GM21576 (cell line): Measurements from ENCODE around the gene SEMA3D.
A peak's percentile ranks its signal among the peaks of the same experiment; 100 is the strongest.

Source experiments
- ATAC-seq: cut with Tn5 transposase; IDR thresholded peaks from one replicate; pipeline ENCODE4 v1.9.1; 2021; ENCODE audit warnings: mild to moderate bottlenecking, moderate library complexity; ENCODE audit not compliant: unreplicated experiment

The SEMA3D gene

DNA sequence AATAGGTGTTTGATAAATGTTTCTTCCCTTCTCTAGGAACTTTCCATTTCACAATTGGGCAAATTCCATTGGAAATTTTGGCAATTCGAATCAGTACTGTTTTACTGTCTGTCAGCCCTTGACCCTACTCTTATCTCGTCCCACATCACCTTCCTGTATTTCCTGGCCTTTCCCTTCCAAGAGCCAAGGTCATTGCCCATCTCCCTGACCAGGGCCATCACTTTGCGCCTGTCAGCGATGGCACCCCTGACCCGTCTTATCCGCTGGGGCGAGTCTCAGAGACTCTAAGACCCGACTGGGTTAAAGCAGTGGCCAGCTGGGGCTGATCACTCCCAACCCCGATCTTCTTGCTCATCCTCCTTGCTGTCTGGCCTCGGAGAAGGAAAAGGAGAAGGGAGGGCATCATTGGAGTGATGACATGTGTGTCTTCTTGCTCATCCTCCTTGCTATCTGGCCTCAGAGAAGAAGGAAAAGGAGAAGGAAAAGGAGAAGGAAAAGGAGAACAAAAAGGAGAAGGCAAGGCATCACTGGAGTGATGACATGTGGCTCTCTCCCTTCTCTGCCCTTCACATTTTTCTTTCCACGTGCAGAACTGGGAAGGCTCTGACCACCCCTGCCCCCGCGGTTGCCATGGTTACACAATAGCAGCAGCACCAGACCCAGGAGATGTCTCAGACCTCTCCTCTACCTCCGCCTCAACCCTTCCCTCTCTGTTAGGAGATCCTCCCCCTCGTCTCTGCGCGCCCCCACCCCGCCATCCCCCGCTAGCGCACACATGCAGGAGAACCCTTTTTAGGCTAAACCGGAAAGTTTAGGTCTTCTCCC lies 2.0 kb downstream of the SEMA3D start:
- no peak for ATAC-seq

GRCh38 chr7:85183296-85183695 lies 3.6 kb downstream of the SEMA3D start:
- ATAC-seq: no peak

- ATAC-seq: no peak
Measured at GRCh38 chr7:85178531-85179298, 8.1 kb downstream of the SEMA3D start.

GRCh38 chr7:85177316-85177715 lies 9.5 kb downstream of the SEMA3D start:
- no peak for ATAC-seq

DNA sequence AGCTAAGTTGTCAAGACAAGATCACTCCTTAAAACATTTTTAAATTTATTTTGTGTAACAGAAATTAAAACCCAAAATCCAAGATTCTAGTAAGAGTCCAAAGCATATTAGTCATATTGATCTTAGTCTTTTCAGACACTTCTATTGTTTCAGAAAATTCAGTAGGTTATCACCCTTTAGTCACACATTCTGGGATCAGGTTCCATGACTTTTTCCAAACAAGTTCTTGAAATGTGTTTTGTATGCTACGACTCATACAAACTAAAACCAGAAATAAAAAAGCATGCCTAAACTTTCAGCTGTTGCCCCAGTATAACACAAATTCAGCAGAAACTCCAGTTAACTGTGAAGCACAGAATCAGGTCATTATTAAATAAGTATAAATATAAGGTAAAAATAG lies 10.7 kb downstream of the SEMA3D start:
- ATAC-seq: no peak

- ATAC-seq: no peak
Measured at GRCh38 chr7:85175217-85175616, 11.6 kb downstream of the SEMA3D start.

DNA sequence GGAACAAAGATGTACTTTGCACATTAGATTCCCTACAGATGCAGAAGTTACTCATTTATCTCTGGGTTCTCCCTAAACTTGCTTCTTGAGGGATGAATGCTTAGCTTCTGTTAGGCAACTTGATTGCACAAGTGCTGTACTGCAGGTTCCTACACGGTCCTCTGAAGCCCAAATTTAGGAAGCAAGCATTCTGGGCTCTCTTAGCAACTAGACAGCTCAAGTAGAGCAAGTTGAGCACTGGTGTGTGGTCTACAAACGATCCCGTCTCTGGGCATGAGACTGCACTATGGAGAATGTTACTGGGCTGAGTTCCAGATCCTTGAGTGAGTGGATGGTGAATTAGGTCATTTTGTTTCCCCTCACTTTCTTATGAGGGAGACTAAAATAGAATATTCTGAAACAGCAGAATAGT lies 14.3 kb downstream of the SEMA3D start:
- ATAC-seq: no peak

GRCh38 chr7:85167636-85168035 lies 19.2 kb downstream of the SEMA3D start:
- ATAC-seq: no peak

- ATAC-seq: no peak
Measured at GRCh38 chr7:85165263-85165662, 21.6 kb downstream of the SEMA3D start.

- no peak for ATAC-seq
Measured at GRCh38 chr7:85164376-85164775, 22.5 kb downstream of the SEMA3D start.

GRCh38 chr7:85162721-85163120 lies 24.1 kb downstream of the SEMA3D start:
- ATAC-seq: no peak

- ATAC-seq: peak; percentile 76
Measured at GRCh38 chr7:85160223-85160622, 26.6 kb downstream of the SEMA3D start.

DNA sequence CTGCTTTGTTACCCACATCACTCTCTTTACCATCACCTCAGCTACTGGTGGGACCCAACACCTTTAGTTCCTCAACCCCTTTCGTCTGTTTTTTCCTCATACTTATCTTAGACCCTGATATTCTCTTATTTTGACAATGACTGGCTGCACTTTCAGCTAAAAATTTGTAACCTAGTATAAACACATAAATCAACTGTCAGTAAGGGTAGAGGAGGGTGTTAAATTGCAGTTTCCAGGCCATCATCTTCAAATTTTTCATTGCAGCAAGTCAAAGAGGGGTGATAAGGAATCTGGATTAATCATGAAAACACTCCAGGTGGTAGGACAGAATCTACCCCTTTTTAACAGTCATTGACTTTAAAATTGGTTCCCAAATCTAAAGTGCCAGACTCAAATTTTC lies 27.9 kb downstream of the SEMA3D start:
- no peak for ATAC-seq

DNA sequence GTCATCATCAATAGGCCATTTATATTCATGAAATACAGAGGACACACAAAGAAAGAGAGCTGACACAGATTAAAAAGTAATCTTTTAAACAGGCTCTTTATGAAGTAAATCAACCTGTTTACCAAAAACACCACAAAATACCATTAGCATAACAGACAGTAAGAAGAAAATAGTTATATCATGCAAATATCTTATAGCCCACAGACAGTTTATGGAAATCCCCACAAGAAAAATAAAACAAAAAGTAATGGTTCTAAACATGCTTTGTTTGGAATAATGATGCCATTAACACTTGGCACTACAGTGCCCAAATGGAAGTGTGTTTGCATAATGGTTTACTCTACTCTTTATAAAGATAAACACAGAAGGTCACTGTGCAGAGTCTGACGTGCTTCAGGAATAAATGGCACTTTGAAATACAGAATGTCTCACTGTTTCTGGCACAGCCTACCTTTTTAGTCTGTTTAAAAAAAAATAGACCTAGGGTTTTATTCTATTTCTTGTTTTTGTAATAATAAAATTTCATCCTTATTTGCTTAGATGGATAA lies 30.1 kb downstream of the SEMA3D start:
- ATAC-seq: no peak

GRCh38 chr7:85154282-85154937 lies 32.4 kb downstream of the SEMA3D start:
- ATAC-seq: no peak

DNA sequence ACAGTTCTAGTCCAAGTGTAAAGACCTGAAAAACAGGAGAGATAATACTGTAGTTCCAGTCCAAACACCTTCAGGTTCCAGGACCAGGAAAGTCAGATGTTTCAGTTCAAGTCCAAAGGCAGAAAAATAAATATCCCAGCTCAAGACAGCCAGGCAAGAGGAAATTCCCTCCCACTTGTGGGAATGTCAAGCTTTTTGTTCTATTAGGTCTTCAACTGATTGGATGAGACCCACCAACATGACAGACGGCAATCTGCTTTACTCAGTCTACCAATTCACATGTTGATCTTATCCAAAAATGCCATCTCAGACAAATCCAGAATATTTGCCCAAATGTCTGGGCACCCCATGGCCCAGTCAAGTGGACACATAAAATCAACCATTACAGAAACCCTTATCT lies 33.1 kb downstream of the SEMA3D start:
- ATAC-seq: no peak

DNA sequence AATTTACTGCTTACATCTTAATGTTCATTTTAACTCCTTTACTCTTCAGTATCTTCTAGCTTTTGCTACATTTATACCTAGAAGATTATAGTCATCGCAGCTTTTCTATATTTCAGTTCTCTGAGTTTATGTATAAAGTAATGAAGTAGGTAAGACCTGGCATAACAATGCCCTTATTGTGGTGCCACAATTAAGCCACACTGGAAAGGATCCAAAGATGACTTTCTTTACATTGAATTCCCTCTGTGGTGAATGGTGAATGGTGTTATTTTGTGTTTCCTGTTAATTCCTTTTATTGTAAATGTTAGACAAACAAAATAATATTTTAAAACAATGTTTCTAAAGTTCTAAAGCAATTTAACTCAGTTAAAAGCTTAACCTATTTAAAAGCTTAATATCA lies 36.2 kb downstream of the SEMA3D start:
- no peak for ATAC-seq

DNA sequence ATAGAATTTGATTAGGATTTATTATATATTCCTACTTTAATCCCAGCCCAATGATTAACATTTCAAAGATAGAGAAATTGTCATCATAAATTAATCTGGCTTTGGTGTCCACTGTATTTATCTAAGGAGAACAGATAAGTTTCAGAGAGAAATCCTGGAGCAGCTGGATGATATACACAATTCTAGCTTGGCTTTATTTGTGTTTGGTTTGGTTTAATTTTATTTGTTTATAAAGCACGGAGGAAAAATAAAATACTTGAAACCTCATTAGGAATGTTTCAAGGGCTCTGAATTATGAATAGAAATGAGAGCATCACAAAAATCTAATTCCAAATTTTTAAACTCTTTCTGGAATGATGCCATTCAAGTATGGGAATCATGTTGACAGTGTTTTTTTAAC lies 42.1 kb downstream of the SEMA3D start:
- no peak for ATAC-seq

- ATAC-seq: no peak
Measured at GRCh38 chr7:85135977-85136376, 50.9 kb downstream of the SEMA3D start.

DNA sequence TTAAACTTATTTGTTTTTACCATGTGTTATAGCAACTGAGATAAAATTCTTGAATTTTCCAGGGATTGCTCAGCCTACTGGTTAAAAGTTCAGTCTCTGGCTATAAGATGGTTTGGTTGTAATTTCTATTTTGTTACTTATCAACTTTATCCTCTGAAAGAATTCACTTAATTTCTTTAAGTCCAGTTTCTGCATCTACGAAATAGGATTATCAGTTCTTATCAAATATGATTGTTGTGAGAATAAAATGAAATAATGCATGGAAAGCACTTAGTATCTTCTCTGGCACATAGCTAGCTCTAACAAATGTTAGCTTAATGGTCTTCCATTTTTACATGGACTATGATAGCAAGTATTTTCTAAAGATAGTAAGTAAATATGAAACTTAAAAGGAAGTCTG lies 53.3 kb downstream of the SEMA3D start:
- ATAC-seq: no peak

DNA sequence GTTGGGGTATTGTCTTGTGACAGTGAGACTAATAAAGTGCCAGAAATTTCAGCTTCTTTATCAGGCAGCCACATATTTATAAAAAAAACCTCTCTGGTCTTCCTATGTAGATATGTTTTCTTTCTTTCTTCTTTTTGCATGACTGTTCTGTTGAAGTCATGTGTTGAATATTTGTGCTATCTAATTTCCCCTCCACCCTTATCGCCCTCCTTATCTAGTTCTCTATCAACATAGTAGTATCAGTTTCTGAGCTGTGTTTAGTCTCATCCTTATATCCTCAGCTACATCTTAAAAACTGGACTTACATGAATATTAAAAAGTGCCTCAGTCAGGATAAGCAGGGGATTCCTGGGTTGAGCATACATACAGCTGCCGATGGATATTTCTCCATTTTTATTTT lies 53.9 kb downstream of the SEMA3D start:
- ATAC-seq: no peak
